GM19463 (cell line): ENCODE results near the gene APOBEC3B.
"Not testable (repeated sequence)": the region's sequence is repeated elsewhere in the genome, so short reads cannot be mapped to it uniquely, and the experiment has no call there.

Source experiments
- ATAC-seq: cut with Tn5 transposase; IDR thresholded peaks from one replicate; pipeline ENCODE4 v1.9.1; 2021; ENCODE audit warnings: mild to moderate bottlenecking, moderate library complexity; ENCODE audit not compliant: unreplicated experiment

The APOBEC3B gene

GRCh38 chr22:38965614-38966379 lies 16.4 kb upstream of the APOBEC3B start:
- no peak for ATAC-seq

- no peak for ATAC-seq
These were observed 15.8 kb upstream of the APOBEC3B start for GRCh38 chr22:38966380-38966702.

DNA sequence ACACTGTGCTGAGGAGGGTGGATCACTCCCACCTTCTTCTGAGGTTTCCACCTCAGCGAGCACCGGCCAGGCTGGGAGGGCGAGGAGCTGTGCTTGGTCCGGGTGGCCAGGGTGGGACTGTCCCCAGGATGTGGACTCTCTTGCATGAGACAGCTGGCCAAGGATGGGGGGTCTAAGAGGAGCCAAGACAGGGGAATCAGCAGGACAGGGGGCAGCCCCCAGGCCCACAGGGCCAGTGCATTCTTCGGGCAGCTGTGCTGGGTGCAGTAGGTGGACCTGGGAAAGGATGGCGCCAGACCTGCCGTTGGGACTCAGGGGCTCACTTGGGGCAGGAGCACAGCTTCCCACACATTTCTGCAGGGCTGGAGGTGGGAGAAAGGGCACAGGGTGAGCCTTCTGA lies 15.2 kb upstream of the APOBEC3B start:
- no peak for ATAC-seq

DNA sequence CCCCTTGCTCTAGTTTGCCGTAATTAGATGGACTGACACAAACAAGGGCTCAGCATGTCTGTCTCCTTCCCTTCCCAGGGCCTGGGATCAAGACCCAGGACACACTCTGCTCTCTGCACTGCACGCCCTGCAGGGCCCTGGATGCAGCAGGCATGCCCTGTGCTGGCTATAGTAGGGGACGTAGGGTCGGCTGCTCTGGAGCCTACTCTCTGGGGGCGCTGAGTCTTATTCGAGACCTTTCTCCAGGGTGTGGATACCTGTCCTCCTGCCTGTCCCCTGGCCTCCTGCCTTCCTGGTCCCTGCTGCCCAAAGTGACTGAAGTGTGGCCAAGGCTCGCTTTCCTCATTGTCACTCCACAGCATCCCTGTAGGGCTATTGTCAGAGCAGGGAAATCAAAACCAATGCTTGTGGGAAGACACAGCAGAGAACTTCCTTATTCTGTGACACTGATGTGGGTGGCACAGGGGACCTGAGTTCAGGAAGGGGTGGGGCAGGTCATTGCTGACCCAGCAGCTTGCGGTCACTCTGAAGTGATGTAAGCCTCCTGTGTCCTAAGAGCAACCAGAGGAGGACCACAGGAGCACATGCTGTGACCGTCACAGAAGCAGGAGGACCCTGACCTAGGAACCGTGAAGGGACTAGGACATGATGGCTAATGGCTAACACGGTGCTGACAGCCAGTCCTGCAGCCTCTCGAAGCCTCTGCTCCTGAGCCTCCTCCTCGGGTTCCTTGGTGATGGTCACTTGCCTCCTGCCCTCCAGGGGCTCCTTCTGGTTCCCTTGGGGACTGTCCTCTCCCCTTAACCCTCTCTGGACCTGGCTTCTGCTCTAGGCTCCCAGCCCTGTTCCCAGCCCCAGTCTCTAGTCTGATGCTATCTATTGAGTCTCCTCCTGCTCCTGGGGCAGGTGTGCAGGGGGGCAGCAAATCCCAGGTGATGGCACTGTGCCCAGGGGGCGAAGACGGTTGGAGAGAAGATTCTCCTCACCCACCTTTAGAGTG lies 14.4 kb upstream of the APOBEC3B start:
- no peak for ATAC-seq

GRCh38 chr22:38968801-38969200 lies 13.3 kb upstream of the APOBEC3B start:
- no peak for ATAC-seq

- no peak for ATAC-seq
These were observed 11.6 kb upstream of the APOBEC3B start for GRCh38 chr22:38970551-38970950.

DNA sequence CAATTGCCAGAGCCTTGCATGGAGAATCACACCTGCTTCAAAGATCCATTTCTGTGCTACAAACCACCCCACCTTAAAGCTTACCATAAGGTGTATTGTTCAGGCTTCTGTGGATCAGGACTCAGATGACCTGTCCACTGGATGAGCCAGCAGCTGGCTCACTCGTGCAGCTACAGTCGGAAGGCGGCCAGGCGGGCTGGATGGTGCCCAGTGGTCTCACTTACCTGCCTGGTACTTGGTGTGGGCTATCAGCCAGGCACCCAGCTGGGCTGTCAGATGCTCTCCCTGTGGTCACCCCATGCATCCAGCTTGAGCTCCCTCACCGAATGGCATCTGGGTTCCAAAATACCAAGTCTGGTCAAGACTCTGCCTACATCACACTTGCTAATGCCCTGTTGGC lies 10.9 kb upstream of the APOBEC3B start:
- no peak for ATAC-seq

DNA sequence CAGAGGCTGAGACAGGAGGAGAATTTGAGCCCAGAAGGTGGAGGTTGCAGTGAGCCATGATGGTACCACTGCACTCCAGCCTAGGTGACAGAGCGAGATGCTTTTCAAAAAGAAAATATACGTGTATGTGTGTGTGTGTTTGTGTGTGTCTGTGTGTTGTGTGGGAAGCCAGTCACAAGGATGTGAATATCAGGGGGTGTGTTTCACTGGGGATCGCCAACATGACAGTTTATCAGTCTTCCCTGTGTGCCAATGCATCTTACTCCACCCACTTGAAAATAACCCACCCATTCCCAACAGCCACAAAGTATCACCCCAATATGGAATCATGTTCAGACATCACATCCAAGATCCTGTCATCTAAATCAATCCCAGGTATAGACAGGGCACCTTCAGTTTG lies 10.4 kb upstream of the APOBEC3B start:
- no peak for ATAC-seq

DNA sequence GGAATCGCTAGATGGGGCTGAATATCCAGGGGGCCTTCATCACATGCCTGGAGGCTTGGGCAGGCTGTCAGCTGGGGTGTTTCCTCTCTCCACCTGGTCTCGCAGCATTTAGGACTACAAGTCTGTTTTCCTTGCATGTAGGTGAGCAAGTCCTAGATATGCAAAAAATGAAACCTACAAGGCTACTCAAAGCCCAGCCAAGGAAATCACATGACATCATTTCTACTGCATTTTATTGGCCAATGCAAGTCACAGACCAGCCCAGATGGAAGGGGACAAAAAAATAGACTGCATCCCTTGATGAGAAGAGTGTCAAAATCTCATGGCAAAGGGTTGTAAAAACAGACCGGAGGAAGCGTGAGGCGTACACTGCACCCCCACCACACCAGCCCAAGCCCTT lies 9.6 kb upstream of the APOBEC3B start:
- ATAC-seq: no peak

DNA sequence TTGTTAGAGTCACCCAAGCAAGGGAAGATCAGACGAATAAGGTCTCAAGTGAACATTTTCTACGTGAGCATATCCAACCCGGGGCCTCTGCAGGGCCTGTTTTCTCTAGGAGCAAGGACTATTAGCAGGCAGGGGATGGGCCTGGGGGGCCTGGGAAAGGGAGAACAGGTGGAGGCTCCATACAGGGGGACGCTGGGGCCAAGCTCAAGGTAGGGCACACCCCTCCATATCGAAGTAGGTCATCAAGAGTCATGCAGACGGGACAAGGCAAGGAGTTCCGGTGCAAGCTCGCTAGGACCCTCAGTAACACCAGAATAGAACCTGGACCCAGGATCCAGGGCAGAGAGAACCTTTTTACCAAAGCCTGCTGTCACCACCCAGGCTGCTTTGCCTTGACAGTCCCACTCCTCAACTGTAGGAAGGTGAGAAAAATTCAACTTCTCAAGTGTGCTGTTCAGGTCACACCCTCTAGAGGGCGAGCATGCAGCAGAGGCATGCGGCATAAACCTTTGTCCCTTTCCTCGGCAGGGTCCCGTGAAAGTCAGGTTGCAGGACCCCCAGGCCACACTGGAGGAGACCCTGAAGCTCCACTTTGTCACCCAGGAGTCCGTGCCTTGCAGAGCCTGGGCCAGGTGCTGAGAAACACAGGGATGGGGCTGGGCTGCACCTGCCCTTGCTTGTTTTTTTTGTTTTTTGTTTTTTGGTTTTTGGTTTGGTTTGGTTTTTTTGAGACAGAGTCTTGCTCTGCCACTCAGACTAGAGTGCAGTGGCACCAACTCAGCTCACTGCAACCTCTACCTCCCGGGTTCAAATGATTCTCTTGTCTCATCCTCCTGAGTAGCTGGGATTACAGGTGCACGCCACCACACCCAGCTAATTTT lies 8.6 kb upstream of the APOBEC3B start:
- ATAC-seq: no peak

DNA sequence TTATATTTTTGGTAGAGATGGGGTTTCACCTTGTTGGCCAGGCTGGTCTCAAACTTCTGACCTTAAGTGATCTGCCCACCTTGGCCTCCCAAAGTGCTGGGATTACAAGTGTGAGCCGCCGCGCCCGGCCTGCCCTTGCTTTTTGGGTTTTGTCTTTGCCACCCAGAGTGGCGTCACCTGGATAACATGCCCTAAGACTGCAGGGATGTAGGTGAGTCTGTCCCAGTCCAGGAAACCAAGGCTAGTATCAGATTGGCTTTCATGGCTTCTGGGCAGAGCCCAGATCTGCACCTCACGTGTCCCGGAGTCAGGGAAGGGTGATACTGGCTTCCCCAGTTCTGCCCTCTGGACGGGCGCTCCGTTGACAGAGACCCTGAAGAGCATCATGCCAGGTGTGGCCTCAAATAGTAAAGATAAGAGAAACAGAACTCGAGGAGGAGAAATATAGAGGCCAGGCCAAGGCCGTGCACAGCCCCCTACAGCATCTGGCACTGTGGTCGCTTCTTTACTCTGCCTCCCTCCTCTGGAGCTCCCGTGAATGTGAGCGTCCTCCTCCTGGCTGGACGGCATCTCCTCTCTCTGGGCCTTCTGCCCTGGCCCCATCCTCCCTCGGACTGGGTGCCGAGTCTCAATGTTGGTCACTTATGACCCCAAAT lies 7.8 kb upstream of the APOBEC3B start:
- ATAC-seq: no peak

- no peak for ATAC-seq
These were observed 7.3 kb upstream of the APOBEC3B start for GRCh38 chr22:38974826-38975175.

DNA sequence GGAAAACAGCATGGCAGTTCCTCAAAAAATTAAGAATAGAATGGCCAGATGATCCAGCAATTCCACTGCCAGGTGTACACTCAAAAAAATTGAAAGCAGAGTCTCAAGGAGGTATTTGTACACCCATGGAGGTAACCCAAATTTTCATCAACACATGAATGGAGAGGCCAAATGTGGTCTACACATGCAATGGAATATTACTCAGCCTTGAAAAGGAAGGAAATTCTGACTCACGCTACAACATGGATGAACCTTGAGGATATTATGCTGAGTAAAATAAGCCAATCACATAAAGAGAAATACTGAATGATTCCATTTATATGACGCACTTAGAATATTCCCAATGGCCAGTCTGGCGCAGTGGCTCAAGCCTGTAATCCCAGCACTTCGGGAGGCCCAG lies 4.9 kb upstream of the APOBEC3B start:
- ATAC-seq: not testable (repeated sequence)

DNA sequence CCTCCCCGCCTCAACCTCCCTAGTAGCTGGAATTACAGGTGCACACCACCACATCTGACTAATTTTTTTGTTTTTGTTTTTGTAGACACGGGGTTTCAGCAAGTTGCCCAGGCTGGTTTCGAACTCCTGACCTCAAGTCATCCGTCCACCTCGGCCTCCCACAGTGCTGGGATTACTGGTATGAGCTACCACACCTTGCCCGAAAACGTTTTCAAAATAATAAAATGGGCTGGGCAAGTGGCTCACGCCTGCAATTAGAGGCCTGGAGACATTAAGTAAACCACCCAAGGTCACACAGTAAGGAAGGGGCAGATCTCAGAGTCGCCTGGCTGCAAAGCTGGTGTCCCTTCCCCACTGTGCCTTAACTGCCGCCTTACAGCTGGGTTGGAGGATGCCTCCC lies 1.6 kb upstream of the APOBEC3B start:
- ATAC-seq: not testable (repeated sequence)

- ATAC-seq: no peak
These were observed 849 bp upstream of the APOBEC3B start for GRCh38 chr22:38981005-38981991.

GRCh38 chr22:38984224-38984623 lies 2.1 kb downstream of the APOBEC3B start:
- ATAC-seq: no peak

DNA sequence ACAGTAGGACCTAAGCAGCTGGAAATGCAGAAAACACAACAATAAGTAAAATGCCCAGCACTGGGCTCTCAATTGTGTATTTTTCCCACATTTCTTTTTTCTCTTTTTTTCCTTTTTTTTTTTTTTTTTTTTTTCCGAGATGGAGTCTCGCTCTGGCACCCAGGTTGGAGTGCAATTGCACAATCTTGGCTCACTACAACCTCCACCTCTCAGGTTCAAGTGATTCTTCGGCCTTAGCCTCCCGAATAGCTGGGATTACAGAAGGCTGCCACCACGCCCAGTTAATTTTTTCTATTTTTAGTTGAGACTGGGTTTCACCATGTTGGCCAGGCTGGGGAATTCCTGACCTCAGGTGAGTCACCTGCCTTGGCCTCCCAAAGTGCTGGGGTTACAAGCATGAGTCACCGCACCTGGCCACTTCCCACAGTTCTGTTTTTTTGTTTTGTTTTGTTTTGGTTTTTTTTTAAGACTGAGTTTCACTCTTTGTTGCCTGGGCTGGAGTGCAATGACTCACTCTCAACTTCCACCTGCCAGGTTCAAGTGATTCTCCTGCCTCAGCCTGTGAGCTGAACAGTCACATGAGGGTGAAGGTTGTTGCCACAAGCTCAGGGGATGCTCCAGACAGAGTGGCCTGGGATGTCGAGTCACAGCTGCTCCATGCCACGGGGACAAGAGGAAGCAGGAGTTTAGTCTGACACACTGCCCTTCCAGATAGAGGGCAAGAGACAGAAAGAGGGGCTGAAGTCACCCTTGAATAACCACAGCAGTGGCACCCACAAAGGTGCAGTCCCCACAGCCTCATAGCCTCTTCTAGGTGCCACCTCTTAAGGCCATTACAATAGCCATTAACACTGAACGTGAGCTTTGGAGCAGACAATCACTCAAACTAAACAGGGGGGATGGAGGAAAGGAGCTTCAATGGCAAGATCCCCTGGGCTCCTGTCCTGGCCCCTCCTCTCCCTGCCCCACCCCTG lies 2.9 kb downstream of the APOBEC3B start:
- peak; percentile 79 for ATAC-seq

DNA sequence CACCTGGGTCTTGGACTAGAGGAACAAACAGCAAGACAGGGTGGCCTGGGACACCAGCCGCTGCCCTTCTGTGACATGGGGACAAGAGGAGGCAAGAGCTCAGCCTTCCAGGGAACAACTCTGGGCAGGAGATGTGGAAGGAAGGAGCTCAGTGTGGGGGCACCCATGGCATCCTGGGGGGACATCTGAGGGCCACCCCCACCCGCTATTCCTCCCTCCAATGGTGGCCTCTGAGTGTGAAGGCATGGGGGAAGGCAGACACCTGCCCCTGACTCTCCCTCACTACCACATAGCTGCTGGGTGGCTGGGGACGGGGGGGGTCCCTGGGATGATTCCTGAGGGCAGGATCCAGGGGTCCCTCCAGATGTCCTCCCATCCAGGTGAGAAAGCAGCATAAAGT lies 4.5 kb downstream of the APOBEC3B start:
- no peak for ATAC-seq
